H1 (cell line): ENCODE data around the gene CASP8AP2.

Source experiments
- BACH1 ChIP-seq: IDR thresholded peaks from 2 replicates; pipeline ENCODE4 v1.6.1; 2012; ENCODE audit warnings: low read length, improper control_type of control experiment
- BRCA1 ChIP-seq: IDR thresholded peaks from 2 replicates; pipeline ENCODE4 v1.6.1; 2012; ENCODE audit warnings: low read depth, low read length, improper control_type of control experiment
- CBX8 ChIP-seq: fragments of 300-800, 300-1000 bp; sonication (generic); IDR thresholded peaks from 2 replicates; pipeline ENCODE4 v1.7.1; 2016; ENCODE audit warnings: low read depth, low read length, borderline replicate concordance
- CTCF ChIP-seq, 3 experiments: IDR thresholded peaks; 1 replicate in 2 of 3; 2 replicates in 1 of 3; pipeline versions ENCODE4 v1.5.1 to v1.6.1; 2011; ENCODE audit warnings: low read length in 3 of 3, mild to moderate bottlenecking in 3 of 3, inconsistent platforms in 2 of 3, low read depth in 1 of 3, moderate library complexity in 1 of 3; ENCODE audit not compliant: insufficient read depth in 1 of 3; ENCODE audit errors: control extremely low read depth in 1 of 3
- JUN ChIP-seq: IDR thresholded peaks from 2 replicates; pipeline ENCODE4 v1.6.1; 2011; ENCODE audit warnings: low read depth, mild to moderate bottlenecking, improper control_type of control experiment, low read length
- NRF1 ChIP-seq: IDR thresholded peaks from 2 replicates; pipeline ENCODE4 v1.6.1; 2011; ENCODE audit warnings: mild to moderate bottlenecking, low read depth, low read length, improper control_type of control experiment
- PHF8 ChIP-seq: fragments of 200-600 bp; sonication (generic); conservative IDR thresholded peaks from 2 replicates; pipeline ENCODE4 v1.7.1; 2012; ENCODE audit warnings: low read depth, mild to moderate bottlenecking, inconsistent platforms, low read length, moderate library complexity
- POLR2AphosphoS5 ChIP-seq: IDR thresholded peaks from 2 replicates; pipeline ENCODE4 v1.6.1; 2011; ENCODE audit warnings: low read depth, low read length
- RFX5 ChIP-seq: IDR thresholded peaks from 2 replicates; pipeline ENCODE4 v1.6.1; 2011; ENCODE audit warnings: low read depth, low read length, improper control_type of control experiment, borderline replicate concordance
- RNF2 ChIP-seq: fragments of 200-900, 300-1000 bp; sonication (generic); IDR thresholded peaks from 2 replicates; pipeline ENCODE4 v1.7.1; 2016; ENCODE audit warnings: borderline replicate concordance, low read depth, mild to moderate bottlenecking, antibody characterized with exemption, low read length; ENCODE audit not compliant: poor library complexity, severe bottlenecking; ENCODE audit errors: missing control alignments
- SIRT6 ChIP-seq: IDR thresholded peaks from one replicate; pipeline ENCODE4 v1.7.1; 2012; ENCODE audit warnings: low read length, inconsistent platforms
- SUZ12 ChIP-seq: fragments of 200-600 bp; sonication (generic); IDR thresholded peaks from 2 replicates; pipeline ENCODE4 v1.6.1; 2012; ENCODE audit warnings: mild to moderate bottlenecking, inconsistent platforms, low read length, moderate library complexity, mixed read lengths
- YY1 ChIP-seq: IDR thresholded peaks from 2 replicates; pipeline ENCODE4 v1.6.1; 2011; ENCODE audit warnings: low read depth, mild to moderate bottlenecking, low read length
- TF ChIP-seq, protein P1 (sequence below): IDR thresholded peaks from 2 replicates; pipeline ENCODE4 v1.6.1; 2012; ENCODE audit warnings: inconsistent platforms

DNA sequence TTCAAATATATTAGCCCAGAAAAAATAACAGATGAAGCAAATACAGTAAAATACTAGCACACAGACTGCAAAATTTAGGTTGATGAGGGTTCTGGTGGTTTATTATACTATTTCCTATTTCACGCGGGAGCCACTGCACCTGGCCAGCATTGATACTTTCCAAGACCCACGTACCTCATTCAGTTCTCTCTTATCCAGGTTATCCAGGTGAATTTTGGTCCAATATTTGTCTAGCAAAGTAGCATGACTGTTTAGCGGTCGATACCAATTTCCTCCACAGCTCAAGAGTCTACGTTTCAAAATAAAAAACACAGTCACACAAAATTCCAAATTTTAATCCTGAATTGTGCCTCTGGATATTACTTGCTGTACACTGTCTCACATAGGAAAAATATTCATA, 44.8 kb upstream of the CASP8AP2 start:
- TF ChIP-seq PHF8 (no peak), SIRT6 (no peak), BACH1 (no peak), CTCF (IDR thresholded peaks at IDR 0.05; ENCODE audit: control extremely low read depth in 1 of 3, insufficient read depth in 1 of 3, low read depth in 1 of 3, low read length in 3 of 3) (no peak), POLR2AphosphoS5 (no peak), RNF2 (no peak), BRCA1 (no peak), CBX8 (no peak), JUN (no peak), RFX5 (no peak), YY1 (no peak), SUZ12 (no peak), NRF1 (no peak)
- TF ChIP-seq, protein P1, sequence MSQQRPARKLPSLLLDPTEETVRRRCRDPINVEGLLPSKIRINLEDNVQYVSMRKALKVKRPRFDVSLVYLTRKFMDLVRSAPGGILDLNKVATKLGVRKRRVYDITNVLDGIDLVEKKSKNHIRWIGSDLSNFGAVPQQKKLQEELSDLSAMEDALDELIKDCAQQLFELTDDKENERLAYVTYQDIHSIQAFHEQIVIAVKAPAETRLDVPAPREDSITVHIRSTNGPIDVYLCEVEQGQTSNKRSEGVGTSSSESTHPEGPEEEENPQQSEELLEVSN: no peak
